HG02852 (cell line): Measurements from ENCODE around the gene MSMP.

Experiments
- ATAC-seq: cut with Tn5 transposase; IDR thresholded peaks from one replicate; pipeline ENCODE4 v1.9.1; 2021; ENCODE audit warnings: mild to moderate bottlenecking, moderate library complexity; ENCODE audit not compliant: unreplicated experiment

The MSMP gene

GRCh38 chr9:35746583-35746982 lies 7.5 kb downstream of the MSMP start:
- ATAC-seq = no peak

- no peak for ATAC-seq
Observed at GRCh38 chr9:35745569-35745968, 8.5 kb downstream of the MSMP start.

- ATAC-seq = no peak
Observed at GRCh38 chr9:35743880-35744518, 10.1 kb downstream of the MSMP start.

- ATAC-seq = no peak
Observed at GRCh38 chr9:35743452-35743851, 10.6 kb downstream of the MSMP start.

- ATAC-seq = no peak
Observed at GRCh38 chr9:35741740-35742139, 12.3 kb downstream of the MSMP start.

- no peak for ATAC-seq
Observed at GRCh38 chr9:35740243-35740642, 13.8 kb downstream of the MSMP start.

- no peak for ATAC-seq
Observed at GRCh38 chr9:35738924-35739323, 15.2 kb downstream of the MSMP start.

- no peak for ATAC-seq
Observed at GRCh38 chr9:35738186-35738585, 15.9 kb downstream of the MSMP start.

- ATAC-seq = no peak
Observed at GRCh38 chr9:35737143-35737542, 16.9 kb downstream of the MSMP start.

GRCh38 chr9:35736201-35736633 lies 17.9 kb downstream of the MSMP start:
- no peak for ATAC-seq

- ATAC-seq = no peak
Observed at GRCh38 chr9:35734096-35734495, 20.0 kb downstream of the MSMP start.

- ATAC-seq = peak; percentile 2
Observed at GRCh38 chr9:35732800-35733541, 21.1 kb downstream of the MSMP start.

- ATAC-seq = peak; percentile 75
Observed at GRCh38 chr9:35732185-35732799, 21.8 kb downstream of the MSMP start, which contains the start of the genes CREB3 and TLN1. CREB3 (plus strand) TSS chr9:35732666; CDS start chr9:35732773, 107 bp downstream. TLN1 (minus strand) TSS chr9:35732195; CDS start chr9:35725694, 6,501 bp downstream.

- ATAC-seq = no peak
Observed at GRCh38 chr9:35731415-35732184, 22.5 kb downstream of the MSMP start.

GRCh38 chr9:35730486-35730854 lies 23.6 kb downstream of the MSMP start:
- no peak for ATAC-seq

- no peak for ATAC-seq
Observed at GRCh38 chr9:35729700-35730485, 24.2 kb downstream of the MSMP start.

- no peak for ATAC-seq
Observed at GRCh38 chr9:35729101-35729500, 25.0 kb downstream of the MSMP start.

GRCh38 chr9:35728041-35728971 lies 25.8 kb downstream of the MSMP start:
- ATAC-seq = no peak

GRCh38 chr9:35727676-35728040 lies 26.4 kb downstream of the MSMP start:
- ATAC-seq = no peak
